ENCODE measurements around the gene CYB5R2.

DNA sequence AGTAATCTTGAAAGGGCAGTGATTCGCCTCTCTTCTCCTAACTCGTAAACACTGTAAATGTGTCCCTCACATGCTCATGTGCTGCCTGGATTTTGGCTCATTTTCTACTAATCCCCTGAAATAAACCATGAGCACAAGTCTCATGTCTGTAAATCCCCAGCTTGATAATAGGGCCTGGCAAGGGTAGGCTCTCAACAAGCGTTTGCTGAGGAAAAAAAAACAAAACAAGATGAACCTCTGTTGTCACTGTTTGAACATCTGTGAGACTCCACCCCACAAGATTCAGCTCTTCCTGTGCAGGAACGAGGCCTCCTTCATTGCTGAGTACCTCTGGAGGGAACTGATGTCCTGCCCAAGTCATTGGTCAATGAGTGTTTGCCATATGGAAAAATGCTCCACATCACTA lies 4.5 kb upstream of the CYB5R2 start:
- TF ChIP-seq, protein P1, sequence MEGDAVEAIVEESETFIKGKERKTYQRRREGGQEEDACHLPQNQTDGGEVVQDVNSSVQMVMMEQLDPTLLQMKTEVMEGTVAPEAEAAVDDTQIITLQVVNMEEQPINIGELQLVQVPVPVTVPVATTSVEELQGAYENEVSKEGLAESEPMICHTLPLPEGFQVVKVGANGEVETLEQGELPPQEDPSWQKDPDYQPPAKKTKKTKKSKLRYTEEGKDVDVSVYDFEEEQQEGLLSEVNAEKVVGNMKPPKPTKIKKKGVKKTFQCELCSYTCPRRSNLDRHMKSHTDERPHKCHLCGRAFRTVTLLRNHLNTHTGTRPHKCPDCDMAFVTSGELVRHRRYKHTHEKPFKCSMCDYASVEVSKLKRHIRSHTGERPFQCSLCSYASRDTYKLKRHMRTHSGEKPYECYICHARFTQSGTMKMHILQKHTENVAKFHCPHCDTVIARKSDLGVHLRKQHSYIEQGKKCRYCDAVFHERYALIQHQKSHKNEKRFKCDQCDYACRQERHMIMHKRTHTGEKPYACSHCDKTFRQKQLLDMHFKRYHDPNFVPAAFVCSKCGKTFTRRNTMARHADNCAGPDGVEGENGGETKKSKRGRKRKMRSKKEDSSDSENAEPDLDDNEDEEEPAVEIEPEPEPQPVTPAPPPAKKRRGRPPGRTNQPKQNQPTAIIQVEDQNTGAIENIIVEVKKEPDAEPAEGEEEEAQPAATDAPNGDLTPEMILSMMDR (IDR thresholded peaks at IDR 0.05; ENCODE audit: low read depth, low read length), result no peak
- no peak for TF ChIP-seq POLR2A (IDR thresholded peaks at IDR 0.05; ENCODE audit: extremely low read depth, insufficient read length)
